MM.1S (cell line): ENCODE data around the gene LRRC70.

Experiments
- DNase-seq: peaks from one replicate; pipeline ENCODE4 v3.0.0-alpha.2; 2015
- H2AFZ ChIP-seq: fragments of 300-600 bp; sonication (generic); 2 replicates; pipeline ENCODE4 v1.6.0; 2016; ENCODE audit warnings: antibody characterized with exemption, low read length
- H3F3A ChIP-seq: fragments of 300-600 bp; sonication (generic); 2 replicates; pipeline ENCODE4 v1.6.1; 2016; ENCODE audit warnings: mild to moderate bottlenecking, antibody characterized with exemption, low read length, moderate library complexity, mixed read lengths; ENCODE audit not compliant: insufficient read depth
- H3K27ac ChIP-seq: fragments of 300-600 bp; sonication (generic); 2 replicates; pipeline ENCODE4 v1.5.1; 2016; ENCODE audit warnings: mild to moderate bottlenecking, low read length
- H3K27me3 ChIP-seq: fragments of 300-600 bp; sonication (generic); replicated peaks from 2 replicates; pipeline ENCODE4 v1.6.0; 2016; ENCODE audit warnings: low read length; ENCODE audit not compliant: insufficient read depth
- H3K36me3 ChIP-seq: fragments of 300-600 bp; sonication (generic); replicated peaks from 2 replicates; pipeline ENCODE4 v1.6.1; 2016; ENCODE audit warnings: mild to moderate bottlenecking, low read length, mixed read lengths; ENCODE audit not compliant: insufficient read depth
- H3K4me1 ChIP-seq: fragments of 300-600 bp; sonication (generic); 2 replicates; pipeline ENCODE4 v1.6.1; 2016; ENCODE audit warnings: low read length, mixed read lengths
- H3K4me2 ChIP-seq: fragments of 300-600 bp; sonication (generic); 2 replicates; pipeline ENCODE4 v1.6.0; 2016; ENCODE audit warnings: low read depth, low read length
- H3K4me3 ChIP-seq: fragments of 300-600 bp; sonication (generic); 2 replicates; pipeline ENCODE4 v1.5.1; 2016; ENCODE audit warnings: low read length, mixed read lengths
- H3K79me2 ChIP-seq: fragments of 300-600 bp; sonication (generic); 2 replicates; pipeline ENCODE4 v1.6.1; 2016; ENCODE audit warnings: mixed run types, low read length, mixed read lengths
- H3K9ac ChIP-seq: fragments of 300-600 bp; sonication (generic); 2 replicates; pipeline ENCODE4 v1.6.1; 2016; ENCODE audit warnings: low read length, mixed read lengths
- H3K9me2 ChIP-seq: fragments of 300-600 bp; sonication (generic); replicated peaks from 2 replicates; pipeline ENCODE4 v1.6.1; 2016; ENCODE audit warnings: mild to moderate bottlenecking, low read length, mixed read lengths; ENCODE audit not compliant: insufficient read depth
- H3K9me3 ChIP-seq: fragments of 300-600 bp; sonication (generic); replicated peaks from 2 replicates; pipeline ENCODE4 v1.6.1; 2016; ENCODE audit warnings: mild to moderate bottlenecking, low read length, mixed read lengths; ENCODE audit not compliant: insufficient read depth
- H4K20me1 ChIP-seq: fragments of 300-600 bp; sonication (generic); 2 replicates; pipeline ENCODE4 v1.6.1; 2016; ENCODE audit warnings: mild to moderate bottlenecking, low read length, moderate library complexity, mixed read lengths; ENCODE audit not compliant: insufficient read depth
- CTCF ChIP-seq: fragments of 300-600 bp; sonication (generic); IDR thresholded peaks from 2 replicates; pipeline ENCODE4 v1.5.1; 2016; ENCODE audit warnings: antibody characterized with exemption, low read length, mixed read lengths
- EZH2 ChIP-seq: fragments of 300-600 bp; sonication (generic); optimal IDR thresholded peaks from 2 replicates; pipeline ENCODE3; 2017; ENCODE audit warnings: low read depth, mild to moderate bottlenecking, antibody characterized with exemption, low read length, mixed read lengths
- EZH2phosphoT487 ChIP-seq: fragments of 300-600 bp; sonication (generic); IDR thresholded peaks from 2 replicates; pipeline ENCODE4 v1.6.1; 2018; ENCODE audit warnings: antibody characterized with exemption, low read length

Gene LRRC70

GRCh38 chr5:62589504-62589903 lies 10.9 kb downstream of the LRRC70 start:
- Histone ChIP-seq H3K9me3 (no peaks in the 10 kb centered on the region), H3K27me3 (no peaks in the 10 kb centered on the region), H3K4me1 (peaks cover 45% of the 10 kb centered on the region), H3K9me2 (no peaks in the 10 kb centered on the region), H2AFZ (no peak overlapping the region), H3K9ac (no peak overlapping the region), H3F3A (peaks cover 22% of the 10 kb centered on the region), H3K36me3 (0 out of 2 replicates have a peak, but pooled peaks cover 2% of the 10 kb centered on the region), H4K20me1 (no peaks in the 10 kb centered on the region), H3K79me2 (0 out of 2 replicates have a peak, but pooled peaks cover 8% of the 10 kb centered on the region), H3K27ac (no peak overlapping the region), H3K4me3 (no peak overlapping the region), H3K4me2 (no peak overlapping the region)
- DNase-seq, result no peak
- TF ChIP-seq EZH2, result no peak
- TF ChIP-seq EZH2phosphoT487, result no peak
- TF ChIP-seq CTCF, result no peak

- Histone ChIP-seq H3K27me3 (no peaks in the 10 kb centered on the region), H3K9me3 (no peaks in the 10 kb centered on the region), H3K27ac (no peak overlapping the region), H3K36me3 (0 out of 2 replicates have a peak, but pooled peaks cover 2% of the 10 kb centered on the region), H3K4me2 (no peak overlapping the region), H3F3A (peaks cover 15% of the 10 kb centered on the region), H4K20me1 (no peaks in the 10 kb centered on the region), H3K79me2 (0 out of 2 replicates have a peak, but pooled peaks cover 8% of the 10 kb centered on the region), H3K4me3 (no peak overlapping the region), H2AFZ (no peak overlapping the region), H3K4me1 (peaks cover 42% of the 10 kb centered on the region), H3K9me2 (no peaks in the 10 kb centered on the region), H3K9ac (no peak overlapping the region)
- no peak for TF ChIP-seq EZH2phosphoT487
- no peak for TF ChIP-seq EZH2
- no peak for TF ChIP-seq CTCF
- no peak for DNase-seq
These were observed 11.8 kb downstream of the LRRC70 start for GRCh38 chr5:62590387-62590786.

- Histone ChIP-seq H3K4me1 (peaks cover 23% of the 10 kb centered on the region), H3K27ac (no peak overlapping the region), H3K9me2 (no peaks in the 10 kb centered on the region), H3K27me3 (no peaks in the 10 kb centered on the region), H3K4me2 (no peak overlapping the region), H3K36me3 (0 out of 2 replicates have a peak, but pooled peaks cover 2% of the 10 kb centered on the region), H3K9me3 (no peaks in the 10 kb centered on the region), H2AFZ (no peak overlapping the region), H3F3A (peaks cover 6% of the 10 kb centered on the region), H3K79me2 (0 out of 2 replicates have a peak, but pooled peaks cover 8% of the 10 kb centered on the region), H3K9ac (no peak overlapping the region), H3K4me3 (no peak overlapping the region), H4K20me1 (no peaks in the 10 kb centered on the region)
- no peak for DNase-seq
- TF ChIP-seq EZH2phosphoT487, result no peak
- no peak for TF ChIP-seq CTCF
These were observed 13.9 kb downstream of the LRRC70 start for GRCh38 chr5:62592558-62592957.
